SK-N-SH (cell line): ENCODE data around the gene TAOK3. TPM values are rescaled to one million over a fixed set of nuclear protein-coding genes. Genes with fewer than 3 reads are reported as not detected.

Experiments used
- CTCF ChIA-PET: fragments of 300-600, 350-600 bp; formaldehyde crosslinking; extraction: SDS; loops from one replicate; lab custom pipeline; 2021; lab: Yijun Ruan, JAX
- POLR2A ChIA-PET: fragments of 350-600 bp; sonication (Branson Sonifier 250); formaldehyde crosslinking; extraction: SDS; loops from one replicate; lab custom pipeline; 2020; ENCODE audit warnings: antibody characterized with exemption, inconsistent platforms; lab: Yijun Ruan, JAX
- DNase-seq: peaks from one replicate; pipeline ENCODE4 v3.0.0; 2012
- H2AFZ ChIP-seq: fragments of 200-600 bp; sonication (generic); 2 replicates; pipeline ENCODE4 v1.8.1; 2016; ENCODE audit warnings: antibody characterized with exemption, mild to moderate bottlenecking, low read depth
- H3F3A ChIP-seq: fragments of 200-600 bp; sonication (generic); replicated peaks from 2 replicates; pipeline ENCODE3; 2016; ENCODE audit warnings: antibody characterized with exemption, mild to moderate bottlenecking; ENCODE audit not compliant: insufficient read depth
- H3K27ac ChIP-seq, 2 experiments: fragments of 200-500 bp in 1 of 2; fragments of 200-600 bp in 1 of 2; sonication (Bioruptor generic) in 1 of 2; sonication (generic), shearing (Covaris generic) in 1 of 2; 2 replicates each; pipeline versions ENCODE4 v1.5.1 to v1.6.1; 2014 to 2016; ENCODE audit warnings: low read depth in 2 of 2, inconsistent platforms in 1 of 2, low read length in 1 of 2, mild to moderate bottlenecking in 1 of 2, mixed read lengths in 1 of 2
- H3K27me3 ChIP-seq: fragments of 200-600 bp; sonication (generic), shearing (Covaris generic); 2 replicates; pipeline ENCODE4 v1.6.1; 2016; ENCODE audit warnings: mixed run types; ENCODE audit not compliant: insufficient read depth
- H3K36me3 ChIP-seq, 2 experiments: fragments of 200-500 bp in 1 of 2; fragments of 200-600 bp in 1 of 2; sonication (Bioruptor generic) in 1 of 2; sonication (generic) in 1 of 2; replicated peaks in 1 of 2; 2 replicates each; pipeline versions ENCODE3 to v1.5.1; 2014 to 2016; ENCODE audit warnings: low read length in 1 of 2, mild to moderate bottlenecking in 1 of 2; ENCODE audit not compliant: insufficient read depth in 2 of 2, control insufficient read depth in 1 of 2
- H3K4me1 ChIP-seq, 2 experiments: fragments of 200-500 bp in 1 of 2; fragments of 200-600 bp in 1 of 2; sonication (Bioruptor generic) in 1 of 2; sonication (generic), shearing (Covaris generic) in 1 of 2; 2 replicates each; pipeline versions ENCODE4 v1.5.1 to v1.6.1; 2014 to 2016; ENCODE audit warnings: low read depth in 1 of 2, low read length in 1 of 2, mixed run types in 1 of 2; ENCODE audit not compliant: insufficient read depth in 2 of 2, control insufficient read depth in 1 of 2
- H3K4me2 ChIP-seq: fragments of 200-600 bp; sonication (generic), shearing (Covaris generic); 2 replicates; pipeline ENCODE4 v1.6.1; 2017; ENCODE audit warnings: mixed run types
- H3K4me3 ChIP-seq, 2 experiments: fragments of 200-500 bp in 1 of 2; fragments of 200-600 bp in 1 of 2; sonication (Bioruptor generic) in 1 of 2; sonication (generic), shearing (Covaris generic) in 1 of 2; 2 replicates each; pipeline versions ENCODE4 v1.5.1 to v1.8.1; 2014 to 2016; ENCODE audit warnings: low read depth in 2 of 2, inconsistent platforms in 1 of 2, low read length in 1 of 2, mild to moderate bottlenecking in 1 of 2, mixed read lengths in 1 of 2, moderate library complexity in 1 of 2
- H3K79me2 ChIP-seq: fragments of 200-600 bp; sonication (generic); 2 replicates; pipeline ENCODE4 v1.8.1; 2017; ENCODE audit warnings: mild to moderate bottlenecking; ENCODE audit not compliant: insufficient read depth
- H3K9ac ChIP-seq: fragments of 200-600 bp; sonication (generic); 2 replicates; pipeline ENCODE4 v1.6.1; 2017; ENCODE audit warnings: mixed run types
- H3K9me2 ChIP-seq: fragments of 200-600 bp; sonication (generic); 2 replicates; pipeline ENCODE4 v1.6.1; 2017; ENCODE audit warnings: mixed run types
- H3K9me3 ChIP-seq: fragments of 200-600 bp; sonication (generic); 2 replicates; pipeline ENCODE4 v1.6.1; 2017; ENCODE audit warnings: mixed run types, mild to moderate bottlenecking, moderate library complexity
- H4K20me1 ChIP-seq: fragments of 200-600 bp; sonication (generic); 2 replicates; pipeline ENCODE4 v1.6.1; 2017; ENCODE audit warnings: mild to moderate bottlenecking, mixed run types; ENCODE audit not compliant: insufficient read depth
- EP300 ChIP-seq, 2 experiments: IDR thresholded peaks; 2 replicates each; pipeline versions ENCODE4 v1.4.0 to v1.6.1; 2012; ENCODE audit warnings: borderline replicate concordance in 1 of 2, low read depth in 1 of 2, low read length in 1 of 2
- EZH2phosphoT487 ChIP-seq: fragments of 200-600 bp; sonication (generic); IDR thresholded peaks from 2 replicates; pipeline ENCODE4 v1.6.1; 2017; ENCODE audit warnings: low read depth, mixed run types, mild to moderate bottlenecking, antibody characterized with exemption, moderate library complexity, borderline replicate concordance
- FOXJ3 ChIP-seq: sonication (generic); formaldehyde crosslinking; IDR thresholded peaks from 2 replicates; pipeline ENCODE4 v1.5.1; 2020; ENCODE audit warnings: mild to moderate bottlenecking, missing genetic modification reagents
- SIN3A ChIP-seq: IDR thresholded peaks from 2 replicates; pipeline ENCODE4 v1.6.1; 2012; ENCODE audit warnings: low read depth, mild to moderate bottlenecking, low read length, moderate library complexity, borderline replicate concordance
- TAF1 ChIP-seq: IDR thresholded peaks from 2 replicates; pipeline ENCODE4 v1.6.1; 2012; ENCODE audit warnings: low read depth, mild to moderate bottlenecking, low read length, moderate library complexity, borderline replicate concordance
- USF2 ChIP-seq: fragments of 150-350 bp; IDR thresholded peaks from 2 replicates; pipeline ENCODE4 v1.6.1; 2017; ENCODE audit warnings: antibody characterized with exemption, low read length, low read depth, borderline replicate concordance
- WGBS: methylation state at CpG from one replicate; pipeline ENCODE4 v1.1.6; 2017; ENCODE audit warnings: low lambda C conversion rate; 5-methylcytosine and 5-hydroxymethylcytosine counted together
- polyA plus RNA-seq, 3 experiments: library from polyadenylated mRNA; depleted of rRNA; stranded (reverse); fragments of >200 nt; gene quantifications; 2 replicates each; pipeline ENCODE4 v1.2.3, GENCODE V29; 2012

The TAOK3 gene
- polyA plus RNA-seq, 1 of the 3 experiments (the other 2 are of a cell fraction), result 18.1 TPM

DNA sequence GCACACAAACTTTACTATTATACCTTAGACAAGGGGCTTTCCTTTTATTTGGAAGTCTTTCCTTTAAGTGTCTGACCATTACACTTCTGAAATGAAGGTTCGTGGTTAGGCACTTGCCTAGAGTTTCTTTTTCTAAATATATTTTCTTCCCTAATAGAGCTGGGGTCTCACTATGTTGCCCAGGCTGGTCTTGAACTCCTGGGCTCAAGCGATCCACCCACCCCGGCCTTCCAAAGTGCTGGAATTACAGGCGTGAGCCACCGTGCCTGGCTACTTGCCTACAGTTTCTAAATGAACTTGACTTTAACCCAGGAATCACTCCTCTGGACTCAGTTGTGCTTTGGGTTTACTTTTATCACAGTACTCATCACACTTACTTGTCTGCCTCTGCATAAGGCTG is 179.2 kb downstream of the TAOK3 start (continued):
- TF ChIP-seq EP300 (IDR thresholded peaks at IDR 0.05; ENCODE audit: borderline replicate concordance in 1 of 2, low read depth in 1 of 2, low read length in 1 of 2), result no peak

GRCh38 chr12:118190266-118190665 is 182.4 kb downstream of the TAOK3 start:
- ChIA-PET CTCF (interaction anchor here (1.1 to 4.2 kb wide), 4 partner anchors 9 to 188 kb away, joined by 3 to 34 read pairs (median 8); partner anchors contain the start of gene SUDS3), POLR2A (interaction anchor here (0.9 to 1.8 kb wide), 2 partner anchors 182 to 186 kb away, joined by 3 to 8 read pairs; partner anchors contain the start of genes SUDS3 and TAOK3)

DNA sequence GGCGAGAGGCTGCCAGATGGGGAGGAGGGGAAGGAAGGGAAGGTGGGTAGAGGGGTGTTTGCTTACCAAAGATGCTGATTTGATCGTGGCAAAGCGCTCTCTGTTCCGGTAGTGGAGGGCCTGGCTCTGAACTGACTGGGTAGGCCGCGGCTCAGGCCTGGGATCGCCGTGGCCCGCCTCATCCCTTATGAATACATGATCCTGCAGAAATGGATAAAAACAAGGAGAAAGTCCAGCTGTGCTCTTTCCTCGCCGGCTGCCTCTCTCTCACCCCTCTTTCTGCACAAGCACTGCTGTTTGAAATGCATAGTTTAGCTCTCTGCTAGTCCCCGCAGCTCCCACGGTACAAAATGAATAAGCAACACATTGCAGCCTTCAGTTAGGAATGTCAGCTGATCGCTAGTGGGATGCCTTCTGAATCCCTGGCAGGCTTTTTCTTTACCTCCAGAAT is 182.9 kb downstream of the TAOK3 start:
- no peaks in the 10 kb centered on the region for H4K20me1 ChIP-seq
- H3K36me3 ChIP-seq, result peaks cover 0 to 7% of the 10 kb centered on the region in 2 experiments
- ChIA-PET CTCF (interaction anchor here (1.1 to 4.2 kb wide), 4 partner anchors 9 to 188 kb away, joined by 3 to 34 read pairs (median 8); partner anchors contain the start of gene SUDS3), POLR2A (interaction anchor here (0.9 to 1.8 kb wide), 2 partner anchors 183 to 187 kb away, joined by 3 to 8 read pairs; partner anchors contain the start of genes SUDS3 and TAOK3)
- no peaks in the 10 kb centered on the region for H3K9me3 ChIP-seq
- peaks cover 16 to 29% of the 10 kb centered on the region in 2 experiments; a peak in 3 of 4 replicates for H3K4me1 ChIP-seq
- WGBS, result 14% methylated on average over 14 of the region's 14 CpGs
- H3K9me2 ChIP-seq, result no peaks in the 10 kb centered on the region
- DNase-seq, result peak; percentile 53
- H3K4me2 ChIP-seq, result peak overlapping the region; percentile 92
- peak overlapping the region; percentile 91 to 99 for H3K27ac ChIP-seq
- no peak for TF ChIP-seq SIN3A
- TF ChIP-seq TAF1, result no peak
- no peak for TF ChIP-seq FOXJ3
- no peaks in the 10 kb centered on the region for H3K27me3 ChIP-seq
- H3K9ac ChIP-seq, result peak overlapping the region; percentile 76
- peak overlapping the region; percentile 38 to 54 for H3K4me3 ChIP-seq
- peak overlapping the region; percentile 82 for H2AFZ ChIP-seq
- H3F3A ChIP-seq, result peaks cover 27% of the 10 kb centered on the region
- H3K79me2 ChIP-seq, result peaks cover 25% of the 10 kb centered on the region

More at GRCh38 chr12:118190266-118190665, 182.4 kb downstream of the TAOK3 start:
- H3K4me2 ChIP-seq, result peak overlapping the region; percentile 92
- H3F3A ChIP-seq, result peaks cover 27% of the 10 kb centered on the region
- WGBS, result 31% methylated on average over 11 of the region's 11 CpGs
- H4K20me1 ChIP-seq, result no peaks in the 10 kb centered on the region
- peak overlapping the region; percentile 82 for H2AFZ ChIP-seq
- H3K9me2 ChIP-seq, result no peaks in the 10 kb centered on the region
- peaks cover 24% of the 10 kb centered on the region for H3K79me2 ChIP-seq
- H3K36me3 ChIP-seq, result peaks cover 2 to 7% of the 10 kb centered on the region in 2 experiments
- TF ChIP-seq USF2 (no peak), TAF1 (no peak), EP300 (IDR thresholded peaks at IDR 0.05; ENCODE audit: borderline replicate concordance in 1 of 2, low read depth in 1 of 2, low read length in 1 of 2) (peak in 1 of 2 experiments; percentile 33; a peak in 1 of 4 replicates), EZH2phosphoT487 (no peak)
- peak; percentile 33 for DNase-seq
- peaks cover 16 to 29% of the 10 kb centered on the region in 2 experiments; a peak in 3 of 4 replicates for H3K4me1 ChIP-seq
- H3K27ac ChIP-seq, result peak overlapping the region; percentile 91 to 99
- H3K9ac ChIP-seq, result peak overlapping the region; percentile 76
- no peaks in the 10 kb centered on the region for H3K9me3 ChIP-seq
- no peaks in the 10 kb centered on the region for H3K27me3 ChIP-seq
- peak overlapping the region; percentile 38 to 54 for H3K4me3 ChIP-seq
